Panc1 (cell line): ENCODE results near the gene HTR2B. TPM values are rescaled to one million over a fixed set of nuclear protein-coding genes. Genes with fewer than 3 reads are reported as not detected.

Source experiments
- ATAC-seq: fragments of 200-7000 bp; cut with Tn5 transposase; 2 replicates; pipeline ENCODE4 v1.9.1; 2020; ENCODE audit warnings: mild to moderate bottlenecking, moderate library complexity
- BruUV-seq: library from RNA; stranded (reverse); fragments of 400-500 nt; replicated peaks from 2 replicates; lab custom pipeline; 2021; lab: Mats Ljungman, UMichigan
- CTCF ChIA-PET: fragments of 300-600 bp; sonication (Branson Sonifier 250); formaldehyde crosslinking; loops from one replicate; lab custom pipeline; 2022; ENCODE audit warnings: antibody characterized with exemption; lab: Charles Lee
- POLR2A ChIA-PET: fragments of 300-600 bp; sonication (Branson Sonifier 250); formaldehyde crosslinking; loops from one replicate; lab custom pipeline; 2022; ENCODE audit warnings: antibody characterized with exemption; lab: Charles Lee
- DNase-seq: peaks from one replicate; pipeline ENCODE4 v3.0.0-alpha.2; 2010; ENCODE audit warnings: low read depth, low spot score
- H3K27ac ChIP-seq: 2 replicates; pipeline ENCODE4 v1.5.1; 2011; ENCODE audit warnings: mild to moderate bottlenecking, low read length, inconsistent platforms
- H3K27me3 ChIP-seq: fragments of 200-500 bp; sonication (Bioruptor generic); 2 replicates; pipeline ENCODE4 v1.6.0; 2014; ENCODE audit warnings: low read length, inconsistent platforms; ENCODE audit not compliant: control insufficient read depth, insufficient read depth
- H3K36me3 ChIP-seq: fragments of 200-500 bp; sonication (Bioruptor generic); 2 replicates; pipeline ENCODE4 v1.5.1; 2014; ENCODE audit warnings: inconsistent platforms, mild to moderate bottlenecking, low read length, moderate library complexity; ENCODE audit not compliant: control insufficient read depth, insufficient read depth
- H3K4me1 ChIP-seq: 2 replicates; pipeline ENCODE4 v1.5.1; 2011; ENCODE audit warnings: inconsistent platforms, mild to moderate bottlenecking, low read length, moderate library complexity; ENCODE audit not compliant: control insufficient read depth, insufficient read depth
- H3K4me3 ChIP-seq, 2 experiments: 2 replicates each; pipeline ENCODE4 v1.5.1; 2011 to 2012; ENCODE audit warnings: low read depth in 2 of 2, low read length in 2 of 2, mild to moderate bottlenecking in 2 of 2, inconsistent platforms in 1 of 2, moderate library complexity in 1 of 2
- H3K9me3 ChIP-seq: fragments of 200-500 bp; sonication (Bioruptor generic); 2 replicates; pipeline ENCODE4 v1.5.1; 2014; ENCODE audit warnings: low read depth, mild to moderate bottlenecking, inconsistent platforms, low read length, moderate library complexity; ENCODE audit not compliant: control insufficient read depth, insufficient read depth
- CTCF ChIP-seq: fragments of 450-650 bp; IDR thresholded peaks from 2 replicates; pipeline ENCODE4 v1.5.1; 2017; ENCODE audit warnings: mild to moderate bottlenecking
- POLR2AphosphoS5 ChIP-seq: IDR thresholded peaks from 2 replicates; pipeline ENCODE4 v1.6.1; 2012; ENCODE audit warnings: mild to moderate bottlenecking, low read depth, low read length, moderate library complexity
- SIN3A ChIP-seq: IDR thresholded peaks from 2 replicates; pipeline ENCODE4 v1.6.1; 2012; ENCODE audit warnings: low read depth, mild to moderate bottlenecking, low read length, moderate library complexity, borderline replicate concordance; ENCODE audit not compliant: insufficient read depth
- TCF7L2 ChIP-seq: IDR thresholded peaks from 2 replicates; pipeline ENCODE4 v1.6.1; 2011; ENCODE audit warnings: mild to moderate bottlenecking, low read depth, low read length, inconsistent platforms
- in situ Hi-C: cut with HindIII; loops from 2 replicates; pipeline ENCODE4 v1.10.0; 2016; ENCODE audit warnings: low sequenced_read_pairs, low pct_unique_long_range_greater_than_20kb
- intact Hi-C: fragments of 100-400 bp; cut with micrococcal nuclease; formaldehyde crosslinking; loops from one replicate; pipeline ENCODE4 v1.10.0; 2022; ENCODE audit not compliant: unreplicated experiment
- total RNA-seq: library from RNA; stranded (reverse); gene quantifications from one replicate; pipeline ENCODE4 v1.2.1, GENCODE V29; 2021; ENCODE audit not compliant: unreplicated experiment
- TF ChIP-seq, protein P1 (sequence below), 2 experiments: IDR thresholded peaks; 2 replicates each; pipeline ENCODE4 v1.6.1; 2011 to 2012; ENCODE audit warnings: low read depth in 2 of 2, control low read depth in 1 of 2, low read length in 1 of 2, mild to moderate bottlenecking in 1 of 2, moderate library complexity in 1 of 2; ENCODE audit not compliant: insufficient read depth in 1 of 2

The HTR2B gene
- total RNA-seq, 1 experiment from 2014 or later: not detected

- Histone ChIP-seq H3K4me3 (no peak overlapping the region), H3K27ac (no peak overlapping the region), H3K4me1 (peaks cover 31% of the 10 kb centered on the region), H3K36me3 (peaks cover 51% of the 10 kb centered on the region), H3K27me3 (no peaks in the 10 kb centered on the region), H3K9me3 (no peaks in the 10 kb centered on the region)
- ATAC-seq (no peak), DNase-seq (no peak)
- POLR2A ChIA-PET: no interaction called here
- intact Hi-C loops: no loop called here
- TF ChIP-seq CTCF (no peak), SIN3A (no peak), TCF7L2 (no peak), POLR2AphosphoS5 (no peak)
- TF ChIP-seq, protein P1, sequence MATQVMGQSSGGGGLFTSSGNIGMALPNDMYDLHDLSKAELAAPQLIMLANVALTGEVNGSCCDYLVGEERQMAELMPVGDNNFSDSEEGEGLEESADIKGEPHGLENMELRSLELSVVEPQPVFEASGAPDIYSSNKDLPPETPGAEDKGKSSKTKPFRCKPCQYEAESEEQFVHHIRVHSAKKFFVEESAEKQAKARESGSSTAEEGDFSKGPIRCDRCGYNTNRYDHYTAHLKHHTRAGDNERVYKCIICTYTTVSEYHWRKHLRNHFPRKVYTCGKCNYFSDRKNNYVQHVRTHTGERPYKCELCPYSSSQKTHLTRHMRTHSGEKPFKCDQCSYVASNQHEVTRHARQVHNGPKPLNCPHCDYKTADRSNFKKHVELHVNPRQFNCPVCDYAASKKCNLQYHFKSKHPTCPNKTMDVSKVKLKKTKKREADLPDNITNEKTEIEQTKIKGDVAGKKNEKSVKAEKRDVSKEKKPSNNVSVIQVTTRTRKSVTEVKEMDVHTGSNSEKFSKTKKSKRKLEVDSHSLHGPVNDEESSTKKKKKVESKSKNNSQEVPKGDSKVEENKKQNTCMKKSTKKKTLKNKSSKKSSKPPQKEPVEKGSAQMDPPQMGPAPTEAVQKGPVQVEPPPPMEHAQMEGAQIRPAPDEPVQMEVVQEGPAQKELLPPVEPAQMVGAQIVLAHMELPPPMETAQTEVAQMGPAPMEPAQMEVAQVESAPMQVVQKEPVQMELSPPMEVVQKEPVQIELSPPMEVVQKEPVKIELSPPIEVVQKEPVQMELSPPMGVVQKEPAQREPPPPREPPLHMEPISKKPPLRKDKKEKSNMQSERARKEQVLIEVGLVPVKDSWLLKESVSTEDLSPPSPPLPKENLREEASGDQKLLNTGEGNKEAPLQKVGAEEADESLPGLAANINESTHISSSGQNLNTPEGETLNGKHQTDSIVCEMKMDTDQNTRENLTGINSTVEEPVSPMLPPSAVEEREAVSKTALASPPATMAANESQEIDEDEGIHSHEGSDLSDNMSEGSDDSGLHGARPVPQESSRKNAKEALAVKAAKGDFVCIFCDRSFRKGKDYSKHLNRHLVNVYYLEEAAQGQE (IDR thresholded peaks at IDR 0.05; ENCODE audit: insufficient read depth in 1 of 2, low read depth in 2 of 2, low read length in 1 of 2): no peak
- no TSS peak for BruUV-seq
- in situ Hi-C loops: no loop called here
- CTCF ChIA-PET: no interaction called here
These were observed 61.5 kb downstream of the HTR2B start for GRCh38 chr2:231063347-231063746.

GRCh38 chr2:231062776-231063175 lies 62.1 kb downstream of the HTR2B start:
- ChIA-PET CTCF (interaction anchor here (0.7 kb wide), 1 partner anchor 10 kb away, joined by 3 read pairs; no protein-coding TSS in a partner anchor), POLR2A (no interaction called here)
- no peak overlapping the region for H3K27ac ChIP-seq
- peaks cover 31% of the 10 kb centered on the region for H3K4me1 ChIP-seq
- no peak for TF ChIP-seq SIN3A
- TF ChIP-seq, protein P1 (IDR thresholded peaks at IDR 0.05; ENCODE audit: insufficient read depth in 1 of 2, low read depth in 2 of 2, low read length in 1 of 2): no peak
- TF ChIP-seq POLR2AphosphoS5: no peak
- no peak for TF ChIP-seq TCF7L2
- no peak for TF ChIP-seq CTCF
- in situ Hi-C loops (no loop called here), intact Hi-C loops (no loop called here)
- ATAC-seq (no peak), DNase-seq (no peak)
- no peak overlapping the region for H3K4me3 ChIP-seq
- H3K9me3 ChIP-seq: no peaks in the 10 kb centered on the region
- BruUV-seq: no TSS peak
- H3K36me3 ChIP-seq: peaks cover 53% of the 10 kb centered on the region
- no peaks in the 10 kb centered on the region for H3K27me3 ChIP-seq
